ENCODE measurements around the gene PBX2.
"Not testable (repeated sequence)": the region's sequence is repeated elsewhere in the genome, so short reads cannot be mapped to it uniquely, and the experiment has no call there.

The PBX2 gene

DNA sequence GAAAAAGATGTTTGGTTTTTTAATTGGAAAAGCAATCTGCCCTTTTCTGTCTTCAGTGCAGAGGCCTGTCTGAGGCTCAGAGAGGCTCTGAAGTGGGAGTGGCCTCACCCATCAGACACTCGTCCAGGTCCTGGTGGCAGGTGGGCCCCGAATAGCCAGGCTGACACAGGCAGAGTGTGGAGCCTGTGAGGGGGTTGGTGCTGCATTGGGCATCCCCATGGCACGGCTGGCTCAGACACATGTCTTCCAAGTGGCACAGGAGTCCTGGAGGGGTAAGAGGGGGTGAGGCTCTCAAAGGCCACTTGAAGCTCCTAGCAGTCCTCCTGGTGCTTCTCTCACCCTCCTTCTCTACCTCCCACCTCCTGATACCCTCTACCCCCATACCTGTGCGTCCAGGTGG, 30.0 kb upstream of the PBX2 start:
- Histone ChIP-seq H3K9me3 (ENCODE audit: low read depth, low read length) (no peaks in the 10 kb centered on the region), H3K9ac (ENCODE audit: insufficient read length) (no peak overlapping the region), H3K4me3 (no peak overlapping the region), H3K27ac (no peak overlapping the region), H3K36me3 (ENCODE audit: insufficient read depth, low read length) (no peaks in the 10 kb centered on the region)
- DNase-seq (ENCODE audit: low read depth, low spot score), result no peak
- no peak for TF ChIP-seq EZH2 (IDR thresholded peaks at IDR 0.05)
- TF ChIP-seq FOXP2 (optimal IDR thresholded peaks at IDR 0.05; ENCODE audit: control extremely low read depth, extremely low read length, insufficient read depth), result no peak
- TF ChIP-seq POLR2AphosphoS5 (IDR thresholded peaks at IDR 0.05; ENCODE audit: borderline replicate concordance, low read depth, low read length), result no peak

- Histone ChIP-seq H3K9ac (ENCODE audit: insufficient read length) (no peak overlapping the region), H3K36me3 (ENCODE audit: insufficient read depth, low read length) (no peaks in the 10 kb centered on the region), H3K27ac (no peak overlapping the region), H3K9me3 (ENCODE audit: low read depth, low read length) (no peaks in the 10 kb centered on the region), H3K4me3 (no peak overlapping the region)
- no peak for TF ChIP-seq POLR2AphosphoS5 (IDR thresholded peaks at IDR 0.05; ENCODE audit: borderline replicate concordance, low read depth, low read length)
- TF ChIP-seq FOXP2 (optimal IDR thresholded peaks at IDR 0.05; ENCODE audit: control extremely low read depth, extremely low read length, insufficient read depth), result no peak
- no peak for TF ChIP-seq EZH2 (IDR thresholded peaks at IDR 0.05)
- DNase-seq (ENCODE audit: low read depth, low spot score), result no peak
Measured at GRCh38 chr6:32218167-32218566, 28.2 kb upstream of the PBX2 start.

GRCh38 chr6:32216998-32217397, 27.0 kb upstream of the PBX2 start:
- H3K9me3 ChIP-seq (ENCODE audit: low read depth, low read length), result no peaks in the 10 kb centered on the region

GRCh38 chr6:32216285-32216684, 26.3 kb upstream of the PBX2 start:
- H3K27ac ChIP-seq, result no peak overlapping the region
- no peak for TF ChIP-seq EZH2 (IDR thresholded peaks at IDR 0.05)
- no peak for TF ChIP-seq FOXP2 (optimal IDR thresholded peaks at IDR 0.05; ENCODE audit: control extremely low read depth, extremely low read length, insufficient read depth)
- TF ChIP-seq POLR2AphosphoS5 (IDR thresholded peaks at IDR 0.05; ENCODE audit: borderline replicate concordance, low read depth, low read length), result no peak
- no peaks in the 10 kb centered on the region for H3K9me3 ChIP-seq (ENCODE audit: low read depth, low read length)
- H3K36me3 ChIP-seq (ENCODE audit: insufficient read depth, low read length), result no peaks in the 10 kb centered on the region
- H3K4me3 ChIP-seq, result no peak overlapping the region
- DNase-seq (ENCODE audit: low read depth, low spot score), result no peak
- no peak overlapping the region for H3K9ac ChIP-seq (ENCODE audit: insufficient read length)

More at GRCh38 chr6:32216998-32217397, 27.0 kb upstream of the PBX2 start:
- Histone ChIP-seq H3K9ac (ENCODE audit: insufficient read length) (no peak overlapping the region), H3K36me3 (ENCODE audit: insufficient read depth, low read length) (no peaks in the 10 kb centered on the region), H3K4me3 (no peak overlapping the region), H3K27ac (no peak overlapping the region)
- TF ChIP-seq POLR2AphosphoS5 (IDR thresholded peaks at IDR 0.05; ENCODE audit: borderline replicate concordance, low read depth, low read length), result no peak
- no peak for DNase-seq (ENCODE audit: low read depth, low spot score)

GRCh38 chr6:32215617-32216016, 25.6 kb upstream of the PBX2 start:
- H3K27ac ChIP-seq, result no peak overlapping the region
- no peaks in the 10 kb centered on the region for H3K36me3 ChIP-seq (ENCODE audit: insufficient read depth, low read length)
- no peak overlapping the region for H3K4me3 ChIP-seq
- no peak for DNase-seq (ENCODE audit: low read depth, low spot score)
- no peak overlapping the region for H3K9ac ChIP-seq (ENCODE audit: insufficient read length)
- H3K9me3 ChIP-seq (ENCODE audit: low read depth, low read length), result no peaks in the 10 kb centered on the region
- TF ChIP-seq EZH2 (IDR thresholded peaks at IDR 0.05) (no peak), FOXP2 (optimal IDR thresholded peaks at IDR 0.05; ENCODE audit: control extremely low read depth, extremely low read length, insufficient read depth) (no peak), POLR2AphosphoS5 (IDR thresholded peaks at IDR 0.05; ENCODE audit: borderline replicate concordance, low read depth, low read length) (no peak)

- Histone ChIP-seq H3K4me3 (no peak overlapping the region), H3K9me3 (ENCODE audit: low read depth, low read length) (no peaks in the 10 kb centered on the region), H3K36me3 (ENCODE audit: insufficient read depth, low read length) (no peaks in the 10 kb centered on the region), H3K9ac (ENCODE audit: insufficient read length) (no peak overlapping the region), H3K27ac (no peak overlapping the region)
- TF ChIP-seq POLR2AphosphoS5 (IDR thresholded peaks at IDR 0.05; ENCODE audit: borderline replicate concordance, low read depth, low read length), result no peak
- no peak for TF ChIP-seq EZH2 (IDR thresholded peaks at IDR 0.05)
- TF ChIP-seq FOXP2 (optimal IDR thresholded peaks at IDR 0.05; ENCODE audit: control extremely low read depth, extremely low read length, insufficient read depth), result no peak
- no peak for DNase-seq (ENCODE audit: low read depth, low spot score)
Measured at GRCh38 chr6:32214126-32214525, 24.1 kb upstream of the PBX2 start.

- no peaks in the 10 kb centered on the region for H3K9me3 ChIP-seq (ENCODE audit: low read depth, low read length)
- no peak overlapping the region for H3K27ac ChIP-seq
- no peak overlapping the region for H3K4me3 ChIP-seq
- no peak overlapping the region for H3K9ac ChIP-seq (ENCODE audit: insufficient read length)
- TF ChIP-seq POLR2AphosphoS5 (IDR thresholded peaks at IDR 0.05; ENCODE audit: borderline replicate concordance, low read depth, low read length), result no peak
- no peak for TF ChIP-seq EZH2 (IDR thresholded peaks at IDR 0.05)
- TF ChIP-seq FOXP2 (optimal IDR thresholded peaks at IDR 0.05; ENCODE audit: control extremely low read depth, extremely low read length, insufficient read depth), result no peak
- H3K36me3 ChIP-seq (ENCODE audit: insufficient read depth, low read length), result no peaks in the 10 kb centered on the region
- DNase-seq (ENCODE audit: low read depth, low spot score), result no peak
Measured at GRCh38 chr6:32213649-32214048, 23.6 kb upstream of the PBX2 start.

DNA sequence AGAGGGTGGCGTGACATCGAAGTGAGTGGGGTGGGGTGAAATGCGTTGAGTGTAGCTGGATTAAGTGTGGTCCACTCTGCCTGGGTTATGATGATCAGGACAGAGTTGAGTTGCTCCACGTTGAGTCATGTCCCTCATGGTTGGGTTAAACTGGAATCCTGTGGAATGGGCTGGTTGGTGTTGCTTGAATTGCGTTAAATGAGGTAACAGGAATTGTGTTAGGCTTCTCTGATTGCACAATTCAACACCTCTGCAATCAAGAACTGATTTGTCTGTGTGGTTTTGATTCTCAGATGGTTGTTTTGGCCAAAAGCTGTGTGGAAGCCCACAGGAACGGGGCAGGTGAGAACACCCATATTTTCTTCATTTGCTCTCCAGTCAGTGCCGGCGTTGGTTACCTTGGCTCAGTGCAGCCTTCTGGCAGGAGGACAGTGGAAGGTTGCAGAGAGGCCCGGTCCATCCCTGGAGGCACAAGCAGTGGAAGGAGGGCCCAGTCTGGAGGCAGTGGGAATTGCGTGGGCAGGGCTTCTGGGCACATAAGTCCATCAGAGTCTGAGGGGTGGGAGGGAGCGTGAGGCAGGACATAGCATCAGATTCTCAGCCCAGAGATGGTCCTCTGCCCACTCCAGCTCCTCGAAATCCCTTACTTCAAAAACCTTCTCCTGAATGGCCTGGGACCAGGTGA, 22.2 kb upstream of the PBX2 start:
- Histone ChIP-seq H3K9ac (ENCODE audit: insufficient read length) (no peak overlapping the region), H3K27ac (0 out of 2 replicates have a peak overlapping the region, but pooled peaks have one; percentile 19), H3K36me3 (ENCODE audit: insufficient read depth, low read length) (no peaks in the 10 kb centered on the region), H3K9me3 (ENCODE audit: low read depth, low read length) (no peaks in the 10 kb centered on the region), H3K4me3 (no peak overlapping the region)
- TF ChIP-seq FOXP2 (optimal IDR thresholded peaks at IDR 0.05; ENCODE audit: control extremely low read depth, extremely low read length, insufficient read depth) (no peak), EZH2 (IDR thresholded peaks at IDR 0.05) (no peak), POLR2AphosphoS5 (IDR thresholded peaks at IDR 0.05; ENCODE audit: borderline replicate concordance, low read depth, low read length) (no peak)
- DNase-seq (ENCODE audit: low read depth, low spot score), result no peak

DNA sequence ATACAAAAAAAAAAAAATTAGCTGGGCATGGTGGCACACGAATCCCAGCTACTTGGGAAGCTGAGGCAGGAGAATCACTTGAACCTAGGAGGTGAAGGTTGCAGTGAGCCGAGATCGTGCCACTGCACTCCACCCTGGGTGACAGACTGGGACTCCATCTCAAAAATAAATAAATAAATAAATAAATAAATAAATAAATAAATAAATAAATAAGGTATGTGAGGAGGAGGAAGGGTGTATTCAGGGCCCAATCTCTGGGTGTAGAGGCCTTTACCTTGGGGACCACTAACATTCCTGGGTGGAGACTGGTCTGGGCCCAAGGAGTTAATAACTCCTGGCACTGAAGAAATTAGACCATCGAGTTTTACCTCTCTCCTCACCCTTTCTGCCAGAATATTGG, 21.4 kb upstream of the PBX2 start:
- H3K4me3 ChIP-seq; DNase-seq (ENCODE audit: low read depth, low spot score); H3K9ac ChIP-seq (ENCODE audit: insufficient read length); H3K9me3 ChIP-seq (ENCODE audit: low read depth, low read length); H3K27ac ChIP-seq; H3K36me3 ChIP-seq (ENCODE audit: insufficient read depth, low read length): not testable (repeated sequence)

Data from SK-N-MC (cell line).